Inflammatory macrophage treated with lipopolysaccharide for 4 hours (primary cell): ENCODE results near the gene GAS6.
"Not testable (repeated sequence)": the region's sequence is repeated elsewhere in the genome, so short reads cannot be mapped to it uniquely, and the experiment has no call there.

Source experiments
- DNase-seq: peaks from one replicate; pipeline ENCODE4 v3.0.0-alpha.2; 2020

The GAS6 gene

GRCh38 chr13:113863524-113864272, at the start of gene GAS6:
TSS of gene GAS6 (minus strand) at chr13:113864076. CDS start at chr13:113863920, 156 bp downstream.
- peak; percentile 1 for DNase-seq

DNA sequence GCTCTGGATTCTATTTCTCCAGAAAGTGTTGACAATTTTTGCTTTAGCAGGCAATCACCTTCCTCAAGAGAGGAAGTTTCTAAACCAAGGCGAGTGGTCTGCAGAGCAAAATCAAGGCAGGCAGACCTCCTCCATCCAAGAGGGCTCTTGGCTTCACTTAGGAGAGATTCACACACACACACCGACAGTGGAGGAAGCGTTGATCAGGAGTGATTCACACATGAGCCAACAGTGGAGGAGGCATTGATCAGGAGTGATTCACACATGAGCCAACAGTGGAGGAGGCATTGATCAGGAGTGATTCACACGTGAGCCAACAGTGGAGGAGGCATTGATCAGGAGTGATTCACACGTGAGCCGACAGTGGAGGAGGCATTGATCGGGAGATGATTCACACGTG, 49.5 kb upstream of the GAS6 start:
- DNase-seq = not testable (repeated sequence)

- no peak for DNase-seq
Measured at GRCh38 chr13:113912596-113912995, 48.7 kb upstream of the GAS6 start.

DNA sequence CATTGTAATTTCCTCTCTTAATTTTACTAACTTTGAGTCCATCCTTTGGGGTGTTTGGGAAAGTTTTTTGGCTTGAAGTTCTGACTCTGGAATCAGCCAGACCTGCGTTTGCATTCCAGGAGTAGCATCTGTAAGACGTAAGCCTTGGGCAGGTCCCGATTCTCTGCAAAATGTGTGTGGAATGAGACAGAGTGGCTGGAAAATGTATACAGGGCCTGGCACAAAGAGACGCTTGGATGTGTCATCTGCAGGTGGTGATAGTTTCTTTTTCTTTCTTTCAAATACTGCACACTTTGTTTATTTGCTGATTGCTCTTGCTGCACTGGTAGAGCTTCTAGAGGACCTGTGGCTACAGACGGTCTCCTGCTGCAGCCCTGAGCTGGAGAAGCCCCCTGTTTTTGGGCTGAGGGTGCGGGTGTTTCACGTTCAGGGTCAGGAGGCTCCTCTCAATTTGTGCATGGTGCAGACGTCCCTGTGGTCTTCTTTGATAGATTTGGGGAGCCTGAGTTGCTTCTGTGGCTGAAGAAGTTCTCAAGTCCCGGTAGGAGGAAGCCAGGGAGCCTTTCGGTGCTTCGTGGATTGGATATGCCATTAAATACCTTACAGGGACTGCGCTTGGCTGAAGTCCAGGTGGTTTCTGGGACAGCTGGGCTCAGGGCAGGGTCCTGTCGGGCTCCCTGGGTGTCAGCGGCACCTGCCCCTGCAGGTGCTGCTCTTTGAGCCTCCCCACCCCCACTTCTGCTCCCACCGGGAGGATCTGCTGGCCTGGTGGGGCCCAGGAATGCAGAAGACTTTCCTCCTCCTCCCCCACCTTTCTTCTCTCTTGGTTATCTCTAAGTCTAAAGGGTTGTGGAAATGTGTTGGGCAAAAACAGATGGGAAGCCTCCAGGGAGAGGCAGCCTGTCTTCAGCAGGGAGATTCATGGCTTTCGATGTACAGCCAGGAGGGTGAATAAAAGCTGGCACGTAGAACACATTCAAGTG, 44.0 kb upstream of the GAS6 start:
- no peak for DNase-seq

- DNase-seq = no peak
Measured at GRCh38 chr13:113906571-113906970, 42.7 kb upstream of the GAS6 start.

GRCh38 chr13:113905942-113906341, 42.1 kb upstream of the GAS6 start:
- DNase-seq = no peak

GRCh38 chr13:113905018-113905417, 41.1 kb upstream of the GAS6 start:
- DNase-seq = no peak

DNA sequence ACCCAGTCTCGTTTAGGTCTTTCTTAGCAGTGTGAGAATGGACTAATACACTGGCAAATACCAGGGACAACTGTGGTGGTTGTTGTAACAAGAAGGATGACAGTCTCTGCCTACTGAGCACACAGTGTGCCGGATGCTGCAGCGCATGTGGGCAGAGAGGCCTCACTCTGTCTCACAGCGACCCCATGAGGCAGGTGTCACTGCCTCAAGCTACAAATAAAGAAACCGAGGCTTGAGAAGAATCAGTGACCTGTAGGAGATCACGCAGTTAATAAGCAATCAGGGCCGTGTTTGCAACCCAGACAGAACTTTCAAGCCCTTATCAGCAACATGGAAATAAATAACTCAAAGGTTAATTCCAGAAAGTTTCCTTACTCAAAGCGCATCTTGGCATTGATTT, 40.5 kb upstream of the GAS6 start:
- no peak for DNase-seq

- no peak for DNase-seq
Measured at GRCh38 chr13:113903912-113904311, 40.0 kb upstream of the GAS6 start.

GRCh38 chr13:113902986-113903775, 39.3 kb upstream of the GAS6 start:
- no peak for DNase-seq

GRCh38 chr13:113902481-113902880, 38.6 kb upstream of the GAS6 start:
- no peak for DNase-seq

- no peak for DNase-seq
Measured at GRCh38 chr13:113901642-113902041, 37.8 kb upstream of the GAS6 start.

DNA sequence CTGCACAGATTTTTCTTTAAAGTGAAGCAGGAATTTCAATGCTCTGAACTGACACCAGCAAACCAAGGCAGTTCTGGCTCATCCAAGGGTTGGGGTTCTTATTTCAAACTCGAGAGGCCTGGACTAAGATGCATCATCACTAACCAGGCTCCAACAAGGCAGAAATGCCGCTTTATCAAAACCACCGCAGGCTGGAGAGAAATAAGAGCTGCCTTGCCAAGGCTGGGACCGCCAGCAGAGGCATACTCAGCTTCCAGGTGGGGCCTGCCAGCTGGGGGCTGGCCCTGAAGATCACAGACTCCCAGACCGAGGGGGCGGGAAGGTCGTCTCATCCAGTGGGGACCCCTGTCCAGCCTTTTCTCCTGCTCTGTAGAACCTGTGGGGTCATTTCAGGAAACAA, 37.4 kb upstream of the GAS6 start:
- no peak for DNase-seq

- no peak for DNase-seq
Measured at GRCh38 chr13:113900646-113901045, 36.8 kb upstream of the GAS6 start.

DNA sequence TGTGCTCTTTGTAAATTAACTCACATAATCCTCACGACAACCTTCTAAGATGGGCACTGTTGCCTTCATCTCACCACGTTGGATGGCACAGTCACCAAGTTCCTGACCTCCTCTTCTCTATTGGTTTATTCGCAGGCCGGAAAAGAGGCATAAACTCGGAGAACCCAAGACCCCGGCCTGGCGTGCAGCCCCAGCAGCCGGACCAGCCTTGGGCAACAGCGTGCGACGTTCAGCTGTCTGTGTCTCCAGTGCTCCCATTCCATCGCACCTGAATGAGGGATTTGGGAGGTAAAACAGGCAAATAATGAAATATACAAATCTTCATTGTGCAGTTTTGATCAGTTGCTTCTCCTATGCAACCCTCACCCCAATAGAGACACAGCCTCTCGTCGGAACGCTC, 34.5 kb upstream of the GAS6 start:
- no peak for DNase-seq

DNA sequence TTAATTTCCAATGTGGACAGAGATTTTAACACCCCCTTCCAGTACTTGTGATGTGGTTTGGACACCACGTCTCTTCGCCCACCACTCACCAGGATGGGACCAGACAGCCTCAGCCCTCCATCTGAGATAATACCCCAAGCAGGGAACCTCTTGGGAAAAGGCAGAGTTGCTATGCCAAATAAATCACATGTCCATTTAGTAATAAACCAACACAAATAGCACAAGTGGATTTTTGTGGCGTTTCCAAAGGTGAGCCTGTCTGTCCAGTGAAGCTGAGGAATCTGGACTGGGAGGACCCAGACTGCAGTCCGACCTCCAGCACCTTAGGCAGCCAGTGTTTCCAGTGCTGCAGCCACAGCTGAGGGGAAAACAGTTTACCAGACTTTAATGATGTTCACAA, 34.1 kb upstream of the GAS6 start:
- no peak for DNase-seq

DNA sequence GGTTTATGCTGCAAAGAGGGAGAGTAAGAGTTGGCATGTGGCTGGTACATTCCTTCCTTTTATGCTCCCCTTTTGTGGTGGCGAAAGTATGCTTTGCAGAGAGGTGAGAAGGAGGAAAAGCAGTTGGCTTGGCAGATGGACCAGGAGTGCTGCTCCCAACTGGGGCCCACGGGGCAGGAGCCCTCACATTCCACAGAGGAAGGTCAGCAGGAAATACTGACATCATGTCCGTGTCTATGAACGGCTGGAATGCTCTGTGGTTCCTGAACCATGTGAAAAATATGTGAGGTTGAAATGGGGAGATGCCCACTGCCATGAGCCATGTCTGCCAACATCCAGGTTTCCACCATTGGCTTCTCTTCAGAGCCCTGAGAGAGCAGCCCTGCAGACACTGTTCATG, 33.3 kb upstream of the GAS6 start:
- no peak for DNase-seq

- DNase-seq = no peak
Measured at GRCh38 chr13:113895436-113895835, 31.6 kb upstream of the GAS6 start.

- DNase-seq = no peak
Measured at GRCh38 chr13:113890774-113891480, 27.1 kb upstream of the GAS6 start.

DNA sequence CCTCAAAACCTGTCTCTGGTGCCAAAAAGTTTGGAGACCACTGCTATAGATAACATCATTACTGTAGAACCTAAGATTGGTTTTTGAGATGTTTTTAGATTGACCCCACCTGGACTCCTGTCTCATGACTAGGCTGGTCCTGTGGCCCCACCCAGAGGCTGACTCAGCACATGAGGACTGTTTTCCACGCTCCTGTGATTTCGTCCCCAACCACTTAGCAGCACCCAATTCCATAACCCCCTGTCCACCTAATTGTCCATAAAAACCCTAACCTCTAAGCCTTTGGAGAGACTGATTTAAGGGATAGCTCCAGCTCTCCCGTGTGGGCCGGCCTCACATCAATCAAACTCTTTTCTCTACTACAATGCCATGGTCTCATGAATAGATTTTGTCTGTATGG, 25.6 kb upstream of the GAS6 start:
- DNase-seq = no peak

DNA sequence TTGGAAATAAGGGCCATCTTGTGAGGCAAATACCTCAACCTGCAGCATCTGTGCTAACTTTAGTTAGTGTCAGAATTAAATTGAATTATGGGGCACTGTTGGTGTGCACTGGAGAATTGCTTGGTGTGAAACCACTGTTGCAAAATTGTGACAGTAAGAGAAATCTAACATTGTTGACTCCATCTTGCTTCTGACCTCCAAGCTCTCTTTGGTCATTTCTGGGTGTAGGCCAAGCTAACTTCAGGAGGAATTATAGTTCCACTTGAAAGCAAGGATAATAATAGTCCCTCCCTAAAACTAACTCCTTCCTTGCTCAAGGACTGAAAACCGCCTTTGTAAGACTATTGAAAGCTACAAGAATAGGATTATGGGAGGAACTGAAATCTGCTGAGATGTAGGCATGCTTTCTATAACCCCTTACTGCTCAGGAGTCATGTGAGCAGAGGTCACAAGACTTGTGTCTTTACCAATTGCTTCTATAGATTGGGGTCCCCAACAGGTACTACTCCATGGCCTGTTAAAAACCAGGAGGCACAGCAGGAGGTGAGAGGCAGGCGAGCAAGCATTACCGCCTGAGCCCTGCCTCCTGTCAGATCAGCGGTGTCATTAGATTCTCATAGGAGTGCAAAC, 24.9 kb upstream of the GAS6 start:
- peak; percentile 3 for DNase-seq

GRCh38 chr13:113887700-113888201, 23.9 kb upstream of the GAS6 start:
- DNase-seq = no peak
